ENCODE measurements around the gene STX19. TPM values are rescaled to one million over a fixed set of nuclear protein-coding genes. Genes with fewer than 3 reads are reported as not detected.
"Not testable (repeated sequence)": the region's sequence is repeated elsewhere in the genome, so short reads cannot be mapped to it uniquely, and the experiment has no call there.

Gene STX19
- total RNA-seq, 2 donors from 2014 or later, result not detected

GRCh38 chr3:94044100-94044936, 15.9 kb upstream of the STX19 start:
- DNase-seq (ENCODE audit: low spot score); intact Hi-C loops (cut with DNase I): not testable (repeated sequence)

- DNase-seq (ENCODE audit: low spot score), result no peak
- intact Hi-C loops (cut with DNase I), result no loop called here
Measured at GRCh38 chr3:94043285-94043684, 14.9 kb upstream of the STX19 start.

GRCh38 chr3:94036909-94037507, 8.6 kb upstream of the STX19 start:
- DNase-seq (ENCODE audit: low spot score), result no peak
- intact Hi-C loops (cut with DNase I), result no loop called here

GRCh38 chr3:94026623-94027022, 1.8 kb downstream of the STX19 start:
- intact Hi-C loops (cut with DNase I), result no loop called here
- DNase-seq (ENCODE audit: low spot score), result no peak

- intact Hi-C loops (cut with DNase I), result no loop called here
- no peak for DNase-seq (ENCODE audit: low spot score)
Measured at GRCh38 chr3:94024385-94024784, 4.0 kb downstream of the STX19 start.

GRCh38 chr3:94020293-94020692, 8.1 kb downstream of the STX19 start:
- no peak for DNase-seq (ENCODE audit: low spot score)
- intact Hi-C loops (cut with DNase I), result no loop called here

GRCh38 chr3:94019659-94020058, 8.7 kb downstream of the STX19 start:
- intact Hi-C loops (cut with DNase I), result no loop called here

GRCh38 chr3:94015025-94015424, 13.4 kb downstream of the STX19 start:
- no peak for DNase-seq (ENCODE audit: low spot score)
- intact Hi-C loops (cut with DNase I), result no loop called here

More at GRCh38 chr3:94019659-94020058, 8.7 kb downstream of the STX19 start:
- no peak for DNase-seq (ENCODE audit: low spot score)

GRCh38 chr3:94012185-94012584, 16.2 kb downstream of the STX19 start:
- intact Hi-C loops (cut with DNase I), result no loop called here
- no peak for DNase-seq (ENCODE audit: low spot score)

GRCh38 chr3:94011233-94011711, 17.1 kb downstream of the STX19 start:
- no peak for DNase-seq (ENCODE audit: low spot score)
- intact Hi-C loops (cut with DNase I), result no loop called here

- no peak for DNase-seq (ENCODE audit: low spot score)
- intact Hi-C loops (cut with DNase I), result loop anchor here in 1 of 2 donors (5.0 kb wide), 1 partner anchor 63 kb away; no protein-coding TSS in a partner anchor
Measured at GRCh38 chr3:94009608-94010007, 18.8 kb downstream of the STX19 start.

GRCh38 chr3:94008253-94008652, 20.1 kb downstream of the STX19 start:
- no peak for DNase-seq (ENCODE audit: low spot score)
- intact Hi-C loops (cut with DNase I), result loop anchor here in 1 of 2 donors (5.0 kb wide), 1 partner anchor 64 kb away; no protein-coding TSS in a partner anchor

GRCh38 chr3:94004301-94004910, 24.0 kb downstream of the STX19 start:
- intact Hi-C loops (cut with DNase I), result no loop called here
- DNase-seq (ENCODE audit: low spot score), result no peak

GRCh38 chr3:94001827-94002495, 26.4 kb downstream of the STX19 start:
- DNase-seq (ENCODE audit: low spot score), result no peak
- intact Hi-C loops (cut with DNase I), result no loop called here

- no peak for DNase-seq (ENCODE audit: low spot score)
- intact Hi-C loops (cut with DNase I), result no loop called here
Measured at GRCh38 chr3:94001191-94001590, 27.2 kb downstream of the STX19 start.

- no peak for DNase-seq (ENCODE audit: low spot score)
- intact Hi-C loops (cut with DNase I), result no loop called here
Measured at GRCh38 chr3:93994056-93994455, 34.3 kb downstream of the STX19 start.

GRCh38 chr3:93992207-93992606, 36.2 kb downstream of the STX19 start:
- intact Hi-C loops (cut with DNase I), result no loop called here

GRCh38 chr3:93991631-93992030, 36.8 kb downstream of the STX19 start:
- intact Hi-C loops (cut with DNase I), result no loop called here
- no peak for DNase-seq (ENCODE audit: low spot score)

More at GRCh38 chr3:93992207-93992606, 36.2 kb downstream of the STX19 start:
- DNase-seq (ENCODE audit: low spot score), result no peak

GRCh38 chr3:93989241-93989640, 39.2 kb downstream of the STX19 start:
- DNase-seq (ENCODE audit: low spot score), result no peak
- intact Hi-C loops (cut with DNase I), result loop anchor here in 1 of 2 donors (10.0 kb wide), 1 partner anchor 76 kb away; the partner anchor contains the start of genes DHFR2 and NSUN3

All from posterior vena cava (tissue), 2 donors.